ENCODE data around the gene ATF5. TPM values are rescaled to one million over a fixed set of nuclear protein-coding genes. Genes with fewer than 3 reads are reported as not detected.

The ATF5 gene
- total and polyA plus RNA-seq, 2 donors from 2014 or later = 22.7 to 36.4 TPM

GRCh38 chr19:49889038-49889686 lies 39.8 kb upstream of the ATF5 start:
- Histone ChIP-seq H3K9ac (ENCODE audit: low read length in 3 of 3) (no peak overlapping the region), H3K9me3 (ENCODE audit: control insufficient read depth in 2 of 3, insufficient read depth in 1 of 3, low read length in 3 of 3) (no peaks in the 10 kb centered on the region), H3K36me3 (ENCODE audit: control insufficient read depth in 2 of 3, insufficient read depth in 3 of 3, low read length in 3 of 3) (peaks cover 0 to 9% (median 3%) of the 10 kb centered on the region in 3 donors), H3K27ac (ENCODE audit: low read depth in 2 of 2, low read length in 2 of 2) (no peak overlapping the region), H3K4me3 (ENCODE audit: low read length in 3 of 3) (no peak overlapping the region), H3K4me1 (ENCODE audit: control insufficient read depth in 2 of 3, insufficient read depth in 2 of 3, low read depth in 1 of 3, low read length in 3 of 3) (peaks cover 0 to 5% (median 0%) of the 10 kb centered on the region in 3 donors), H3K27me3 (ENCODE audit: control insufficient read depth, insufficient read depth, low read length) (no peaks in the 10 kb centered on the region)
- intact Hi-C loops (cut with DNase I) = no loop called here
- no peak for FAIRE-seq
- peak in 1 of 5 donors; percentile 70 for DNase-seq
- no peak for TF ChIP-seq CTCF (IDR thresholded peaks at IDR 0.05; ENCODE audit: borderline replicate concordance, extremely low read depth, insufficient read depth)

- H3K4me1 ChIP-seq (ENCODE audit: control insufficient read depth in 2 of 3, insufficient read depth in 2 of 3, low read depth in 1 of 3, low read length in 3 of 3) = peaks cover 0 to 5% (median 0%) of the 10 kb centered on the region in 3 donors
- intact Hi-C loops (cut with DNase I) = no loop called here
- peak; percentile 88 to 93 (median 91) for DNase-seq
- H3K27ac ChIP-seq (ENCODE audit: low read depth in 2 of 2, low read length in 2 of 2) = no peak overlapping the region
- no peak overlapping the region for H3K4me3 ChIP-seq (ENCODE audit: low read length in 3 of 3)
- TF ChIP-seq CTCF (IDR thresholded peaks at IDR 0.05; ENCODE audit: borderline replicate concordance, extremely low read depth, insufficient read depth) = peak; percentile 53
- H3K36me3 ChIP-seq (ENCODE audit: control insufficient read depth in 2 of 3, insufficient read depth in 3 of 3, low read length in 3 of 3) = peaks cover 0 to 2% (median 1%) of the 10 kb centered on the region in 3 donors
- no peaks in the 10 kb centered on the region for H3K9me3 ChIP-seq (ENCODE audit: control insufficient read depth in 2 of 3, insufficient read depth in 1 of 3, low read length in 3 of 3)
- H3K9ac ChIP-seq (ENCODE audit: low read length in 3 of 3) = no peak overlapping the region
- H3K27me3 ChIP-seq (ENCODE audit: control insufficient read depth, insufficient read depth, low read length) = no peaks in the 10 kb centered on the region
- FAIRE-seq = no peak
Observed at GRCh38 chr19:49889687-49890348, 39.2 kb upstream of the ATF5 start.

- Histone ChIP-seq H3K9me3 (ENCODE audit: control insufficient read depth in 2 of 3, insufficient read depth in 1 of 3, low read length in 3 of 3) (no peaks in the 10 kb centered on the region), H3K4me3 (ENCODE audit: low read length in 3 of 3) (no peak overlapping the region), H3K27ac (ENCODE audit: low read depth in 2 of 2, low read length in 2 of 2) (no peak overlapping the region), H3K9ac (ENCODE audit: low read length in 3 of 3) (no peak overlapping the region), H3K4me1 (ENCODE audit: control insufficient read depth in 2 of 3, insufficient read depth in 2 of 3, low read depth in 1 of 3, low read length in 3 of 3) (peaks cover 0 to 5% (median 0%) of the 10 kb centered on the region in 3 donors), H3K27me3 (ENCODE audit: control insufficient read depth, insufficient read depth, low read length) (no peaks in the 10 kb centered on the region), H3K36me3 (ENCODE audit: control insufficient read depth in 2 of 3, insufficient read depth in 3 of 3, low read length in 3 of 3) (no peaks in the 10 kb centered on the region)
- TF ChIP-seq CTCF (IDR thresholded peaks at IDR 0.05; ENCODE audit: borderline replicate concordance, extremely low read depth, insufficient read depth) = no peak
- peak in 3 of 5 donors; percentile 37 to 88 (median 64) for DNase-seq
- intact Hi-C loops (cut with DNase I) = no loop called here
- FAIRE-seq = no peak
Observed at GRCh38 chr19:49890349-49891311, 38.4 kb upstream of the ATF5 start.
